Measurements from ENCODE around the gene RAP2C.

The RAP2C gene

GRCh38 chrX:132216283-132216682 lies 3.0 kb downstream of the RAP2C start:
- no peak for TF ChIP-seq ZNF274 (IDR thresholded peaks at IDR 0.05; ENCODE audit: low read depth, low read length)
- H3K4me3 ChIP-seq (ENCODE audit: low read length) = peak overlapping the region; percentile 92; the same call in 1 of the 2 replicates

- peak overlapping the region; percentile 17; the same call in 1 of the 2 replicates for H3K4me3 ChIP-seq (ENCODE audit: low read length)
- no peak for TF ChIP-seq ZNF274 (IDR thresholded peaks at IDR 0.05; ENCODE audit: low read depth, low read length)
Measured at GRCh38 chrX:132214518-132214917, 4.7 kb downstream of the RAP2C start.

DNA sequence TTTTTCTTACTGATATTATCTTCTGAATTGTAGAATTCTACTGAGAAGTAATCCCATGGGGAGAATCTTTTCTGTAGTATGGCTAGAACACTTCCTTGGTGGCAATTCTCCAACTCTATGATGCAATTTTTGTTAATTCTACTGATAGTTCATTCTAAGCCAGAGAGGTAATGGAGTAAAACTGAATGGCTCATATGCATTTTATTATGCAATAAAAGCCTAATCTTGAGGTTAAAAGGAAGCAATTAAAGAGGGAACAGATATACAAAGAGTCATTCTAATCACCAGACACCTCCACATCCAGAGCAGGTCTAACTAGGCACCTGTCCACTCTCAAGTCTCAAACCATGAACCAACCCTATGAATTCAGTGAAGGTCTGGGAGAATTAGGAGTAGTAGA lies 9.7 kb downstream of the RAP2C start:
- no peak for TF ChIP-seq ZNF274 (IDR thresholded peaks at IDR 0.05; ENCODE audit: low read depth, low read length)
- H3K4me3 ChIP-seq (ENCODE audit: low read length) = no peak overlapping the region

DNA sequence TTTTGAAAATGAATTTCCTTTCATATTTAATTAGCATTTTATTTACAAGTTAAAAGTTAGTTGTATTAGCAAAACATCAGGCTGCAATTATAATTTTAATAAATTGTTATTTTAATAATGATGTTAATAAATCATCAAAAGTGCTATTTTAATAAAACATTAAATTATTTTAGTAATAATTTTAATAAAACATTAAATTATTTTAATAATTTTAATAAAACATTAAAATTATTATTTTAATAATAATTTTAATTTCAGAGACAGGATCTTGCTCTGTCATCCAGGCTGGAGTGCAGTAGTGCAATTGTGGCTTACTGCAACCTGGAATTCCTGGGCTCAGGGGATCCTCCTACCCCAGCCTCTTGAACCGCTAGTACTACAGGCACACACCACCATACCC lies 10.8 kb downstream of the RAP2C start:
- H3K4me3 ChIP-seq (ENCODE audit: low read length) = no peak overlapping the region
- no peak for TF ChIP-seq ZNF274 (IDR thresholded peaks at IDR 0.05; ENCODE audit: low read depth, low read length)

DNA sequence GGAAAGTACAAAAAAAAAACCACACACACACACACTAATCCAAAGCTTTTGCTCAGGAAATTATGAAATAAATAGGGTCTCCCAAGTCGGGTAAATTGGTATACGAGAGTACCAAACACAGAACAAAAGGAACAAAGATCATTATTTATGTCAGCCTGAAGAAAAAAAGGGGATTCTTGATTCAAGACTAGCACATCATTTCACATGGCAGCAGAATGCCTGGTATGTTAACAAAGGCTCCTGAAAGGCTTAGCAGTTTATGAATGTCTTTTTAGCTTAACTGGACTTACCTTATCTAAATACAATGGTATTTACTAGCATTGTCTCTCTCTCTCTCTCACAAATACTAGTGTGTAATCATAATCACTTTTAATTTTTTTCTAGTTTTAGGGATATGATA lies 11.3 kb downstream of the RAP2C start:
- no peak overlapping the region for H3K4me3 ChIP-seq (ENCODE audit: low read length)
- TF ChIP-seq ZNF274 (IDR thresholded peaks at IDR 0.05; ENCODE audit: low read depth, low read length) = no peak

GRCh38 chrX:132206259-132206658 lies 13.0 kb downstream of the RAP2C start:
- TF ChIP-seq ZNF274 (IDR thresholded peaks at IDR 0.05; ENCODE audit: low read depth, low read length) = no peak

GRCh38 chrX:132204629-132205028 lies 14.6 kb downstream of the RAP2C start:
- no peak for TF ChIP-seq ZNF274 (IDR thresholded peaks at IDR 0.05; ENCODE audit: low read depth, low read length)
- no peak overlapping the region for H3K4me3 ChIP-seq (ENCODE audit: low read length)

More at GRCh38 chrX:132206259-132206658, 13.0 kb downstream of the RAP2C start:
- H3K4me3 ChIP-seq (ENCODE audit: low read length) = no peak overlapping the region

DNA sequence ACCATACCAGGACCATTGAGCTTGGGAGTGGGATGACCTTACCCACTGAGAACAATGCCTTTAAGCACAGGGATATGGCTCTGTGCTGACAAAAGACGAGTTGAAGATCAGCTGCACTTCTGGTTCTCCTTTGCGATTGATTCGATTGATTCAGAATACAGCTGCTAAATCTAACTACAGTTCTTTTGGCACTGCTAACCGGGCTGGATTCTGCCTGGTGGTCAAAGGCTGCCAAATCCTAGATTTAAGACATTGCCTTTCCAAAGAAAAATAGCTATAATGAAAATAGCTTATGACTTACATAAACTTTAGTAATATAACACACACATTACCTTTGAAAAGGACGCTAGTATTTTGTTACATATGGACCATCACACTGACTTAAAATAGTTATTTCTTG lies 18.3 kb downstream of the RAP2C start:
- H3K4me3 ChIP-seq (ENCODE audit: low read length) = no peak overlapping the region
- no peak for TF ChIP-seq ZNF274 (IDR thresholded peaks at IDR 0.05; ENCODE audit: low read depth, low read length)

GRCh38 chrX:132199941-132200340 lies 19.3 kb downstream of the RAP2C start:
- TF ChIP-seq ZNF274 (IDR thresholded peaks at IDR 0.05; ENCODE audit: low read depth, low read length) = no peak
- no peak overlapping the region for H3K4me3 ChIP-seq (ENCODE audit: low read length)

DNA sequence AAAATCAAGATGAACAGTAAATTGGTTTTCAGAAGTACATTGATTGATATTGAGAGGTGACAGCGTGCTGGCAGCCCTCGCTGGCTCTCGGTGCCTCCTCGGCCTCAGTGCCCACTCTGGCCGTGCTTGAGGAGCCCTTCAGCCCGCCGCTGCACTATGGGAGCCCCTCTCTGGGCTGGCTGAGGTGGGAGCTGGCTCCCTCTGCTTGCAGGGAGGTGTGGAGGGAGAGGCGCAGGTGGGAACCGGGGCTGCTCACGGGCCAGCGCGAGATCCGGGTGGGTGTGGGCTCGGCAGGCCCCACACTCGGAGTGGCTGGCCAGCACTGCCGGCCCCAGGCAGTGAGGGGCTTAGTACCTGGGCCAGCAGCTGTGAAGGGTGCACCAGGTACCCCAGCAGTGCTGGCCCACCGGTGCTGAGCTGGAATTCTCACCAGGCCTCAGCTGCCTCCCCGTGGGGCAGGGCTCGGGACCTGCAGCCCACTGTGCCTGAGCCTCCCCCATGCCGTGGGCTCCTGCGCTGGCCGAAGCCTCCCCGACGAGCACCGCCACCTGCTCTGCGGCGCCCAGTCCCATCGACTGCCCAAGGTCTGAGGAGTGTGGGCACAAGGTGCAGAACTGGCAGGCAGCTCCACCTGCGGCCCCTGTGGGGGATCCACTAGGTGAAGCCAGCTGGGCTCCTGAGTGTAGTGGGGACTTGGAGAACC lies 25.2 kb downstream of the RAP2C start:
- no peak for TF ChIP-seq ZNF274 (IDR thresholded peaks at IDR 0.05; ENCODE audit: low read depth, low read length)
- H3K4me3 ChIP-seq (ENCODE audit: low read length) = no peak overlapping the region

GRCh38 chrX:132191938-132192337 lies 27.3 kb downstream of the RAP2C start:
- TF ChIP-seq ZNF274 (IDR thresholded peaks at IDR 0.05; ENCODE audit: low read depth, low read length) = no peak
- H3K4me3 ChIP-seq (ENCODE audit: low read length) = no peak overlapping the region

DNA sequence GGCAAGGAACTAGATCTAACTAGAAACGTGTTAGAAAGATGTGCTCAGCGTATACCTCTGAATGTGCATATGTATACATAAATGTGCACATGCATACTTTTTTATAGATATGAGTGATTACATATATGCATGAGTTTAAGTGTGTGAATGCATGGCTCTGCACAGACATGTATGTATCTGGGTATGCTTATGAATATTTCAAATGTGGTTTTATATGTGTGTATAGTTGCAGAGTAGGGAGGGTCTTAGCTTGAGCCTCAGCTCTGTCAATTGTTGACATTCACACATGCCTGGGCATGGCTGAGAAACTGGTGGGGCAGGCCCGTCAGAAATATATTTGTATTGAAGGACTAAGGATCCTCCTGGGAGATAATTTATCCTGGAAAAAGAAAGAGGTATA lies 31.1 kb downstream of the RAP2C start:
- TF ChIP-seq ZNF274 (IDR thresholded peaks at IDR 0.05; ENCODE audit: low read depth, low read length) = no peak
- H3K4me3 ChIP-seq (ENCODE audit: low read length) = no peak overlapping the region

DNA sequence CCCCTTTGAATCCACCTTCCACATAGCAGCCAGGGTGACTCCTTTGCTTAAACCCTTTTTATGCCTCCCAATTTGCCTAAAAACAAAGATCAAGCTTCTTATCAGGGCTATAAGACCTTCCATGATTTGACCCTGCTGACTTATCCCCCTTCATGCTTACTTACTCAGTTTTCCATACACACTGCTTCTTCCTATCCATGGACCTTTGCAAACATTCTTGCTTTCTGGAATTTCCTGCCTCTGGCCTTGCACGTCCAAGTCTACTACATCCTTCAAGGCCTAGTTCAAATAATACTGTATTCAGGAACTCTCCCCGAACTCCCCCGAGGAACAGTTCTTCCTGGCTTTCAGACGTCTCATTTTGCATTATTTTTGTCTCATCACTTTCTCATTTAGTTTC lies 31.8 kb downstream of the RAP2C start:
- TF ChIP-seq ZNF274 (IDR thresholded peaks at IDR 0.05; ENCODE audit: low read depth, low read length) = no peak

GRCh38 chrX:132184871-132185270 lies 34.4 kb downstream of the RAP2C start:
- TF ChIP-seq ZNF274 (IDR thresholded peaks at IDR 0.05; ENCODE audit: low read depth, low read length) = no peak

More for the DNA sequence above, 31.8 kb downstream of the RAP2C start:
- no peak overlapping the region for H3K4me3 ChIP-seq (ENCODE audit: low read length)

DNA sequence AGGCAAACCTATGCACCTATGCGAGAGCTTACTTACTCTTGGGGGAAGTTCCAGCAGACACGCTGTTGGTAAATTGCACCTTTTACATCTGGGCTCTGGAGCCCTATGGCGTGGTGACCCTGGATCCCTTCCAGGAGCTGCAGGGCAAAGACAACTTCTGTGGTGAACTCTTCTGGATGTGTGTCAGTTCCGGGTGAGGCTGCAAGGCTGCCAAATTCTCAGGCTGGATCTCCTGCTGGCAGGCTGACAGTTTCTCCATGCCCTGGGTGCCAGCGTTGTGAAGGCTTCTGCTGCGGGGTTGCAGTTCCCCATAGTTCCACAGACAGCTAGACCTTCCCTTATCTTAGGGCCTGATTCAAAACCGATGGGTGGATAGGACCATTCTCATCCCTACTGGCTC lies 37.9 kb downstream of the RAP2C start:
- no peak for TF ChIP-seq ZNF274 (IDR thresholded peaks at IDR 0.05; ENCODE audit: low read depth, low read length)
- no peak overlapping the region for H3K4me3 ChIP-seq (ENCODE audit: low read length)

More at GRCh38 chrX:132184871-132185270, 34.4 kb downstream of the RAP2C start:
- no peak overlapping the region for H3K4me3 ChIP-seq (ENCODE audit: low read length)

GRCh38 chrX:132180929-132181328 lies 38.3 kb downstream of the RAP2C start:
- no peak overlapping the region for H3K4me3 ChIP-seq (ENCODE audit: low read length)
- no peak for TF ChIP-seq ZNF274 (IDR thresholded peaks at IDR 0.05; ENCODE audit: low read depth, low read length)
